Measurements from ENCODE around the gene HPS5.

GRCh38 chr11:18230859-18231258 lies 91.1 kb downstream of the HPS5 start:
- TF ChIP-seq, protein P1, sequence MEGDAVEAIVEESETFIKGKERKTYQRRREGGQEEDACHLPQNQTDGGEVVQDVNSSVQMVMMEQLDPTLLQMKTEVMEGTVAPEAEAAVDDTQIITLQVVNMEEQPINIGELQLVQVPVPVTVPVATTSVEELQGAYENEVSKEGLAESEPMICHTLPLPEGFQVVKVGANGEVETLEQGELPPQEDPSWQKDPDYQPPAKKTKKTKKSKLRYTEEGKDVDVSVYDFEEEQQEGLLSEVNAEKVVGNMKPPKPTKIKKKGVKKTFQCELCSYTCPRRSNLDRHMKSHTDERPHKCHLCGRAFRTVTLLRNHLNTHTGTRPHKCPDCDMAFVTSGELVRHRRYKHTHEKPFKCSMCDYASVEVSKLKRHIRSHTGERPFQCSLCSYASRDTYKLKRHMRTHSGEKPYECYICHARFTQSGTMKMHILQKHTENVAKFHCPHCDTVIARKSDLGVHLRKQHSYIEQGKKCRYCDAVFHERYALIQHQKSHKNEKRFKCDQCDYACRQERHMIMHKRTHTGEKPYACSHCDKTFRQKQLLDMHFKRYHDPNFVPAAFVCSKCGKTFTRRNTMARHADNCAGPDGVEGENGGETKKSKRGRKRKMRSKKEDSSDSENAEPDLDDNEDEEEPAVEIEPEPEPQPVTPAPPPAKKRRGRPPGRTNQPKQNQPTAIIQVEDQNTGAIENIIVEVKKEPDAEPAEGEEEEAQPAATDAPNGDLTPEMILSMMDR (conservative IDR thresholded peaks at IDR 0.05; ENCODE audit: low read depth, low read length), result no peak
- no peak for TF ChIP-seq EZH2 (IDR thresholded peaks at IDR 0.05; ENCODE audit: borderline replicate concordance, low read depth, low read length, poor library complexity, severe bottlenecking)
